SK-N-SH (cell line): ENCODE results near the gene WARS2. TPM values are rescaled to one million over a fixed set of nuclear protein-coding genes. Genes with fewer than 3 reads are reported as not detected.

Experiments
- CTCF ChIA-PET: fragments of 300-600, 350-600 bp; formaldehyde crosslinking; extraction: SDS; loops from one replicate; lab custom pipeline; 2021; lab: Yijun Ruan, JAX
- POLR2A ChIA-PET: fragments of 350-600 bp; sonication (Branson Sonifier 250); formaldehyde crosslinking; extraction: SDS; loops from one replicate; lab custom pipeline; 2020; ENCODE audit warnings: antibody characterized with exemption, inconsistent platforms; lab: Yijun Ruan, JAX
- DNase-seq: peaks from one replicate; pipeline ENCODE4 v3.0.0; 2012
- H2AFZ ChIP-seq: fragments of 200-600 bp; sonication (generic); 2 replicates; pipeline ENCODE4 v1.8.1; 2016; ENCODE audit warnings: antibody characterized with exemption, mild to moderate bottlenecking, low read depth
- H3F3A ChIP-seq: fragments of 200-600 bp; sonication (generic); replicated peaks from 2 replicates; pipeline ENCODE3; 2016; ENCODE audit warnings: antibody characterized with exemption, mild to moderate bottlenecking; ENCODE audit not compliant: insufficient read depth
- H3K27ac ChIP-seq, 2 experiments: fragments of 200-500 bp in 1 of 2; fragments of 200-600 bp in 1 of 2; sonication (Bioruptor generic) in 1 of 2; sonication (generic), shearing (Covaris generic) in 1 of 2; 2 replicates each; pipeline versions ENCODE4 v1.5.1 to v1.6.1; 2014 to 2016; ENCODE audit warnings: low read depth in 2 of 2, inconsistent platforms in 1 of 2, low read length in 1 of 2, mild to moderate bottlenecking in 1 of 2, mixed read lengths in 1 of 2
- H3K27me3 ChIP-seq: fragments of 200-600 bp; sonication (generic), shearing (Covaris generic); 2 replicates; pipeline ENCODE4 v1.6.1; 2016; ENCODE audit warnings: mixed run types; ENCODE audit not compliant: insufficient read depth
- H3K36me3 ChIP-seq, 2 experiments: fragments of 200-500 bp in 1 of 2; fragments of 200-600 bp in 1 of 2; sonication (Bioruptor generic) in 1 of 2; sonication (generic) in 1 of 2; replicated peaks in 1 of 2; 2 replicates each; pipeline versions ENCODE3 to v1.5.1; 2014 to 2016; ENCODE audit warnings: low read length in 1 of 2, mild to moderate bottlenecking in 1 of 2; ENCODE audit not compliant: insufficient read depth in 2 of 2, control insufficient read depth in 1 of 2
- H3K4me1 ChIP-seq, 2 experiments: fragments of 200-500 bp in 1 of 2; fragments of 200-600 bp in 1 of 2; sonication (Bioruptor generic) in 1 of 2; sonication (generic), shearing (Covaris generic) in 1 of 2; 2 replicates each; pipeline versions ENCODE4 v1.5.1 to v1.6.1; 2014 to 2016; ENCODE audit warnings: low read depth in 1 of 2, low read length in 1 of 2, mixed run types in 1 of 2; ENCODE audit not compliant: insufficient read depth in 2 of 2, control insufficient read depth in 1 of 2
- H3K4me2 ChIP-seq: fragments of 200-600 bp; sonication (generic), shearing (Covaris generic); 2 replicates; pipeline ENCODE4 v1.6.1; 2017; ENCODE audit warnings: mixed run types
- H3K4me3 ChIP-seq, 2 experiments: fragments of 200-500 bp in 1 of 2; fragments of 200-600 bp in 1 of 2; sonication (Bioruptor generic) in 1 of 2; sonication (generic), shearing (Covaris generic) in 1 of 2; 2 replicates each; pipeline versions ENCODE4 v1.5.1 to v1.8.1; 2014 to 2016; ENCODE audit warnings: low read depth in 2 of 2, inconsistent platforms in 1 of 2, low read length in 1 of 2, mild to moderate bottlenecking in 1 of 2, mixed read lengths in 1 of 2, moderate library complexity in 1 of 2
- H3K79me2 ChIP-seq: fragments of 200-600 bp; sonication (generic); 2 replicates; pipeline ENCODE4 v1.8.1; 2017; ENCODE audit warnings: mild to moderate bottlenecking; ENCODE audit not compliant: insufficient read depth
- H3K9ac ChIP-seq: fragments of 200-600 bp; sonication (generic); 2 replicates; pipeline ENCODE4 v1.6.1; 2017; ENCODE audit warnings: mixed run types
- H3K9me2 ChIP-seq: fragments of 200-600 bp; sonication (generic); 2 replicates; pipeline ENCODE4 v1.6.1; 2017; ENCODE audit warnings: mixed run types
- H3K9me3 ChIP-seq: fragments of 200-600 bp; sonication (generic); 2 replicates; pipeline ENCODE4 v1.6.1; 2017; ENCODE audit warnings: mixed run types, mild to moderate bottlenecking, moderate library complexity
- H4K20me1 ChIP-seq: fragments of 200-600 bp; sonication (generic); 2 replicates; pipeline ENCODE4 v1.6.1; 2017; ENCODE audit warnings: mild to moderate bottlenecking, mixed run types; ENCODE audit not compliant: insufficient read depth
- ELF1 ChIP-seq: IDR thresholded peaks from 2 replicates; pipeline ENCODE4 v1.4.0; 2012
- EZH2phosphoT487 ChIP-seq: fragments of 200-600 bp; sonication (generic); IDR thresholded peaks from 2 replicates; pipeline ENCODE4 v1.6.1; 2017; ENCODE audit warnings: low read depth, mixed run types, mild to moderate bottlenecking, antibody characterized with exemption, moderate library complexity, borderline replicate concordance
- FOXM1 ChIP-seq: IDR thresholded peaks from 2 replicates; pipeline ENCODE4 v1.4.0; 2012; ENCODE audit warnings: low read depth, mild to moderate bottlenecking
- GATA2 ChIP-seq: sonication (generic); formaldehyde crosslinking; IDR thresholded peaks from 2 replicates; pipeline ENCODE4 v1.5.0; 2020; ENCODE audit warnings: mild to moderate bottlenecking, missing genetic modification reagents
- JUND ChIP-seq: IDR thresholded peaks from 2 replicates; pipeline ENCODE4 v1.4.0; 2012
- MAX ChIP-seq: IDR thresholded peaks from 2 replicates; pipeline ENCODE4 v1.4.0; 2012; ENCODE audit warnings: low read depth
- MEF2A ChIP-seq: IDR thresholded peaks from 2 replicates; pipeline ENCODE4 v1.4.0; 2012; ENCODE audit warnings: low read depth, borderline replicate concordance
- NFIC ChIP-seq: IDR thresholded peaks from 2 replicates; pipeline ENCODE4 v1.4.0; 2012; ENCODE audit warnings: borderline replicate concordance
- PBX3 ChIP-seq: IDR thresholded peaks from 2 replicates; pipeline ENCODE4; 2012
- POLR2AphosphoS5 ChIP-seq: IDR thresholded peaks from 2 replicates; pipeline ENCODE4 v1.6.1; 2012; ENCODE audit warnings: low read depth, low read length
- RAD21 ChIP-seq: IDR thresholded peaks from 2 replicates; pipeline ENCODE4 v1.6.1; 2012; ENCODE audit warnings: mild to moderate bottlenecking, low read length
- RCOR1 ChIP-seq: fragments of 150-350 bp; IDR thresholded peaks from 2 replicates; pipeline ENCODE4 v1.6.1; 2017; ENCODE audit warnings: antibody characterized with exemption, low read length
- REST ChIP-seq: IDR thresholded peaks from 2 replicates; pipeline ENCODE4 v1.6.1; 2012; ENCODE audit warnings: mild to moderate bottlenecking, low read depth, low read length, moderate library complexity
- RXRA ChIP-seq: IDR thresholded peaks from 2 replicates; pipeline ENCODE4 v1.4.0; 2012; ENCODE audit warnings: low read depth, mild to moderate bottlenecking, borderline replicate concordance
- SIN3A ChIP-seq: IDR thresholded peaks from 2 replicates; pipeline ENCODE4 v1.6.1; 2012; ENCODE audit warnings: low read depth, mild to moderate bottlenecking, low read length, moderate library complexity, borderline replicate concordance
- SMC3 ChIP-seq: IDR thresholded peaks from 2 replicates; pipeline ENCODE4 v1.6.1; 2012; ENCODE audit warnings: low read depth, low read length, improper control_type of control experiment
- TAF1 ChIP-seq: IDR thresholded peaks from 2 replicates; pipeline ENCODE4 v1.6.1; 2012; ENCODE audit warnings: low read depth, mild to moderate bottlenecking, low read length, moderate library complexity, borderline replicate concordance
- ZBTB33 ChIP-seq: IDR thresholded peaks from 2 replicates; pipeline ENCODE4 v1.4.0; 2012; ENCODE audit warnings: low read depth, borderline replicate concordance
- WGBS: methylation state at CpG from one replicate; pipeline ENCODE4 v1.1.6; 2017; ENCODE audit warnings: low lambda C conversion rate; 5-methylcytosine and 5-hydroxymethylcytosine counted together
- polyA plus RNA-seq, 3 experiments: library from polyadenylated mRNA; depleted of rRNA; stranded (reverse); fragments of >200 nt; gene quantifications; 2 replicates each; pipeline ENCODE4 v1.2.3, GENCODE V29; 2012

The WARS2 gene
- polyA plus RNA-seq, 1 of the 3 experiments (the other 2 are of a cell fraction): 4.8 TPM

GRCh38 chr1:119160409-119160808 is 20.0 kb upstream of the WARS2 start:
- Histone ChIP-seq H2AFZ (no peak overlapping the region), H3K4me3 (no peak overlapping the region), H3K79me2 (no peaks in the 10 kb centered on the region), H3K27ac (no peak overlapping the region), H3K9me3 (no peaks in the 10 kb centered on the region), H3K4me2 (no peak overlapping the region), H3K36me3 (peaks cover 0 to 6% of the 10 kb centered on the region in 2 experiments), H3F3A (no peaks in the 10 kb centered on the region), H3K4me1 (no peaks in the 10 kb centered on the region), H3K27me3 (no peaks in the 10 kb centered on the region), H4K20me1 (no peaks in the 10 kb centered on the region), H3K9me2 (no peaks in the 10 kb centered on the region), H3K9ac (no peak overlapping the region)
- no peak for DNase-seq
- WGBS: 95% methylated on average over 2 of the region's 2 CpGs
- no peak for TF ChIP-seq RCOR1
- no peak for TF ChIP-seq JUND
- TF ChIP-seq RAD21: no peak
- no peak for TF ChIP-seq GATA2
- TF ChIP-seq FOXM1: no peak
- no peak for TF ChIP-seq SMC3
- no peak for TF ChIP-seq MEF2A
- no peak for TF ChIP-seq RXRA
- no peak for TF ChIP-seq SIN3A
- TF ChIP-seq EZH2phosphoT487: no peak
- TF ChIP-seq ZBTB33: no peak
- no peak for TF ChIP-seq MAX
- no peak for TF ChIP-seq REST
- no peak for TF ChIP-seq ELF1
- no peak for TF ChIP-seq TAF1
- no peak for TF ChIP-seq NFIC
- no peak for TF ChIP-seq PBX3
- no peak for TF ChIP-seq POLR2AphosphoS5
- CTCF ChIA-PET: no interaction called here
- POLR2A ChIA-PET: no interaction called here
